Right ventricle myocardium superior (tissue), 1 donor: ENCODE results near the gene BRD9. TPM values are rescaled to one million over a fixed set of nuclear protein-coding genes. Genes with fewer than 3 reads are reported as not detected.
"Not testable (repeated sequence)": the region's sequence is repeated elsewhere in the genome, so short reads cannot be mapped to it uniquely, and the experiment has no call there.

Source experiments
- ATAC-seq: fragments of 200-7000 bp; cut with Tn5 transposase; one replicate; pipeline ENCODE4 v1.9.1; 2020; ENCODE audit warnings: mild to moderate bottlenecking; ENCODE audit not compliant: poor library complexity
- DNase-seq: peaks from one replicate; pipeline ENCODE4 v3.0.0-alpha.2; 2020
- intact Hi-C: fragments of 100-400 bp; cut with DNase I; formaldehyde crosslinking; loops from one replicate; pipeline ENCODE4 v1.11.2; 2022
- long read RNA-seq: library from polyadenylated mRNA; unstranded; transcript quantifications from one replicate; pipeline ENCODE4 v2.0.0, GENCODE V29; 2021
- total RNA-seq: library from RNA; stranded (reverse); fragmentation: NEBNext Ultra II Directional; extraction: Animal tissue kit (Norgen Biotek cat#: 25700); gene quantifications from one replicate; pipeline ENCODE4 v1.2.1, GENCODE V29; 2021
- donor health status: DM: no; HTN: yes; CAD: no; lungs with severe emphysema.

BRD9 gene
- total RNA-seq = 28.0 TPM
- long read RNA-seq, transcript BRD9-202 (16 exons, 2,156 nt) = major isoform, 18 of 41 reads
- long read RNA-seq, partial matches to known transcripts = 1 of 41 reads
- long read RNA-seq, other reads (novel, unspliced or antisense) = 21 of 41 reads

DNA sequence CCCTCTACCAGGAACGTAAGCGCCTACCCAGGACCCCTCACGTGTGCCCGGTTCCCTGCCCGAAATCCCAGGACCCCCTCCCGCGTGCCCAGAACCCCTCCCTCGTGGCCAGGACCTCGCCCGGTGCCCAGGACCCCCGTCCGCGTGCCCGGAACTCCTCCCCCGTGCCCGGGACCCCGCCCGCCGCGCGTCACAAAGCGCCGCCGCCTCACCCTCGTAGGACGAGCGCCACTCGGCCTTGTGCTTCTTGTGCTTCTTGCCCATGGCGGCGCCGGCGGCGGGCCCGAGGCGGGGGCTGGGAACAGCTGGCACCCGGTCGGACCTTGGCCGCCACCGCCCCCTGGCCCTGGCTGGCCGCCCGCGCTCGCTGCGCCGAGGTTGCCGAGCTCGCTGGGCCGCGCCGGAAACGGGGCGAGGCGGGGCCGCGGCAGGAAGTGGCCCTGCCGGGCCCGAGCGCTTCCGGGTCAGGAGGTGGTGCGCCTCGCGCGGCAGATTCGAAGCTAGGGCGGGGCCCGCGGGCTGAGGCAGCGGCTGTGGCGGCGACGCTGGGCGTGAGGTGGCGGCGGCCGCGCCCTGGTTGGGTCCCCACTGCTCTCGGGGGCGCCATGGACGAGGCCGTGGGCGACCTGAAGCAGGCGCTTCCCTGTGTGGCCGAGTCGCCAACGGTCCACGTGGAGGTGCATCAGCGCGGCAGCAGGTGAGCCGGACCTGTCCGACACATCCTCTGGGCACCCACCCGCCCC lies at the start of gene BRD9, which contains the start of gene TRIP13:
Gene BRD9 (minus strand): TSS at position 408 of the 743 bp plus-strand sequence. CDS start 144 bp downstream, at position 264.
Gene TRIP13 (plus strand): TSS at position 491 of the 743 bp plus-strand sequence. CDS start 115 bp downstream, at position 606.
- peak; percentile 98 for ATAC-seq
- peak; percentile 89 for DNase-seq
- intact Hi-C loops = no loop called here

GRCh38 chr5:940741-941140 lies 48.1 kb upstream of the BRD9 start:
- ATAC-seq, intact Hi-C loops, DNase-seq: not testable (repeated sequence)

GRCh38 chr5:939368-939767 lies 46.8 kb upstream of the BRD9 start:
- intact Hi-C loops = no loop called here
- DNase-seq = no peak
- ATAC-seq = no peak

DNA sequence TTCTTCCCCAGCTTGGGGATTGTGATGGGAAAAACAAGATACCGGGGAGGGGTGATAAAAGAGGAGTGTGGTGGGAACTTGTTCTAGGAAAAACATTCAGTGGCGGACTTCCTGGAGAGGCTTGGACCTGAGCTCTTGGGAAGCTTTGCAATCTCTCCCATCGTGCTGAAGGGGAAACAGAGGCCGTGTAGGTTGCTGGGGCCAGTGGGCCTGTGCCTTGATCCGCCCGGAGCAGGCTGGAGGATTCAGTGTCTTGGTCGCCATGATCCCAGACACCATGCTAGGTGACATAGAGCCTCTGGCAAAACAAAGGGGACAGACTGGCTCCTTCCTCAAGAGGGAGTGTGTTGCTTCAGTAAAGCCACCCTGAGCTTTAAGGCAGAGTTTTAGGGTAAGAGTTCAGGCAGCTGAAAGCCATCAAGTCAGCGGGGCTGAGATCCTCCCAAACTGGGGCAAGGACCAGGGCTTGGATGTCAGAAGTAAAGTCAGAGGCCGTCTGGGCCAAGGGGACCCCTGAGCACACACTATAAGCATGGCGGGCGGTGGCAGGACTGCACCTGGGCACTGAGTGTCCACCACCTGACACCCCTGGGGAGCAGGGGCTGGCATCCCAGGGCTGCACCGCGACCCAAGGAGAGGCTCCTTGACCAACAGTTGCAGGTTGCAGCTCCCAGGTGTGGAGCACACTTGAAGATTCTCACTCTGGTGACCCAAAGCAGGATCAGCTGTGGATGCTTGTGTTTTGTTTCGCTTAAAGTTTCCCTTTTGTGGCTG lies 44.7 kb upstream of the BRD9 start:
- intact Hi-C loops = no loop called here
- ATAC-seq (no peak), DNase-seq (no peak)

DNA sequence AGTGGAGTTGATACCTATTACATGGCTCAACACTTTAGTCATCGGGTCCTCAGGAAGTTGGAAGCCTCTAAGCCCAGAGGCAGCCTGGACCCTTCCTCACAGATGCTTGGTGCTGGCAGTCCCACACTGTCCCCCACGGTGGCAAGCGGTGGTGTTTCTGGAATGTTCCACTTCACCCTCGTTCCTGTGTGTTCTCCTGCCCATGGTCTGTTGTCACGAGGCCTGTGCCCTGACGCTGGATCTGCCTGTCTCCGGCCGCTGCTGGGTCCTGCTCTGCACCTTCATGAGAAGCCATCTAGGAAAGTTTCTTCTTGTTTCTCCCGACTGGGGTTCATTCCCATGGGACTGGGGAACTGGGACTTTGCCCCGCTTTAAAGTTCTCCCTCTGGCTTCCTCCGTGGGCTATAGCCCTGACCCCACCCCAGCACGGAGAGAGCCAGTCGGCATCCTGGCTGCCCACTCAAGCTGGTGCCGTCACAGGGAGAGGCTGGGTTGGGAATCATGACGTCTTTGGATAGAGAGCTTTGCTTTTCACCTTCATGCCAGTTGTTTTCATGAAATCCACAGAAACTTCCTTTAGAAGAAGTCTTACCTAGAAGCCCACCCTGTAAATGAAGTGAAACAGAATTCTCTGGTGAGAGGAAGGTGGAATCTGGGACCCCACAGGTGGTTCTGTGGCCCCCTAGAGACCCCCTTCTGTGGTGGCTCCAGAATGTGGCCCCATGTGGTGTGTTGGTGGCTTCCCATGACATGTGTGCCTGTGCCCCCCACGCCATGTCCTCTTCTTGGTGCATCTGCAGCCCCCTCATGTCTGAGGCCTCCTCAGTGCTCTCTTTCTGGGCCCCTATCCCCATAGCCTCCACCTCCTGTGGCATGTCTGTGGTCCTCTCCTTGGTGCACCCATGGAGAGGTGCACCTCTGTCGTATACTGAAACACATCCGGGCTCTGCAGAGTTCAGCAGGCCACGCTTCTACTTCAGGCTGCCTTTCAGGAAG lies 43.8 kb upstream of the BRD9 start:
- DNase-seq (no peak), ATAC-seq (no peak)
- intact Hi-C loops = no loop called here

- ATAC-seq (no peak), DNase-seq (no peak)
- intact Hi-C loops = no loop called here
Measured at GRCh38 chr5:935510-936084, 43.0 kb upstream of the BRD9 start.

DNA sequence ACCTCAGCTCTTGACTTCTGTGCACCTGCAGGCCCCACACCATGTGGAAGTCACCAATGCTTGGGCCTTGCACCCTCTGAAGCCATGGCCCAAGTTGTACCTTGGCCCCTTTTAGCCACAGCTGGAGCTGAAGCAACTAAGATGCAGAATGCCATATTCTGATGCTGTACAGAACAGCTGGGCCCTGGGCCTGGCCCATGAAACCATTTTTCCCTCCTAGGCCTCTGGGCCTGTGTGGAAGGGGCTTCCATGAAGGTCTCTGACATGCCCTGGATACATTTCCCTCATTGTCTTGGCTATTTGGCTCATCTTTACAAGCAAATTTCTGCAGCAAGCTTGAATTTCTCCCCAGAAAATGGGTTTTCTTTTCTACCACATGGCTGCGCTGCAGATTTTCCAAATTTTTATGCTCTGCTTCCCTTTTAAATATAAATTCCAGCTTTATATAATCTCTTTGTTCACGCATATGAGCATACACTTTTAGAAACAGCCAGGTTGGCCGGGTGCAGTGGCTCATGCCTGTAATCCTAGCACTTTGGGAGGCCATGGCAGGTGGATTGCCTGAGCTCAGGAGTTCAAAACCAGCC lies 41.9 kb upstream of the BRD9 start:
- intact Hi-C loops, ATAC-seq, DNase-seq: not testable (repeated sequence)

- ATAC-seq, intact Hi-C loops, DNase-seq: not testable (repeated sequence)
Measured at GRCh38 chr5:933951-934350, 41.4 kb upstream of the BRD9 start.

DNA sequence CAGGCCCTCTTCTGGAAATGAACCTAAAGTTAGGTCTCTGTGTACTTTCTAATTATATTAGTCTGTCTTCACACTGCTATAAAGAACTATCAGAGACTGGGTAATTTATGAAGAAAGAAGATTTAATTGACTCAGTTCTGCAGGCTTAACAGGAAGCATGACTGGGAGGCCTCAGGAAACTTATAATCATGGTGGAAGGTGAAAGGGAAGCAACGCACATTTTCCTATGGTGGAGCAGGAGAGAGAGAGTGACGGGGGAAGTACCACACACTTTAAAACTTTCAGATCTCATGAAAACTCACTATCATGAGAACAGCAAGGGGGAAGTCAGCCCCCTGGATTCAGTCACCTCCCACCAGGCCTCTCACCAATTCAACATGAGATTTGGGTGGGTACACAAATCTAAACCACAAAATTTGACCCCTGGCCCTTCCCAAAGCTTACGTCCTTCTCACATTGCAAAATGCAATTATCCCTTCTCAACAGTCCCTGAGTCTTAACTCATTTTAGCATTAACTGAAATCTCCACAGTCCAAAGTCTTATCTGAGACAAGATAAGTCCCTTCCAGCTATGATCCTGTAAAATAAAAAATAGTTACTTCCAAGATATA lies 40.8 kb upstream of the BRD9 start:
- ATAC-seq = peak; percentile 31
- no peak for DNase-seq
- intact Hi-C loops = no loop called here

- peak; percentile 74 for ATAC-seq
- DNase-seq = no peak
- intact Hi-C loops = no loop called here
Measured at GRCh38 chr5:932628-933250, 40.1 kb upstream of the BRD9 start.

GRCh38 chr5:932151-932627 lies 39.6 kb upstream of the BRD9 start:
- intact Hi-C loops = no loop called here
- DNase-seq (no peak), ATAC-seq (no peak)

GRCh38 chr5:931570-932145 lies 39.1 kb upstream of the BRD9 start:
- DNase-seq (no peak), ATAC-seq (no peak)
- intact Hi-C loops = no loop called here

DNA sequence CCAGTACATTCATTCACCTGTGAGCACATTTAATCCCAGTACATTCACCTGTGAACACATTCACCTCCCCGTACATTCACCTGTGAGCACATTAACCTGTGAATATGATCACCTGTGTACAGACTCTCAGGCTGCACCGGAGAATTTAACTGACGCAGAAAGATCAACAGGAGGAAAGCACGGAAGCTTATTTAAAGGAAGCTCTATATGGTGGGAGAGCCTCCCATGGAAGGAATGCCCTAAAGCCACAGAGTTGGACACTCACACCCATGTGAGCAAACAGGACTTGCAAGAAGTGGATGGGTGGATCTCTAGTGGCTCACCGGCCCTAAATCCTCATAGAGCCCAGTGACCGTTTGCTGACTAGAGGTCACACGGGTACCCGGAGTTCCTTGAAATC lies 38.3 kb upstream of the BRD9 start:
- intact Hi-C loops = no loop called here
- ATAC-seq (no peak), DNase-seq (no peak)

DNA sequence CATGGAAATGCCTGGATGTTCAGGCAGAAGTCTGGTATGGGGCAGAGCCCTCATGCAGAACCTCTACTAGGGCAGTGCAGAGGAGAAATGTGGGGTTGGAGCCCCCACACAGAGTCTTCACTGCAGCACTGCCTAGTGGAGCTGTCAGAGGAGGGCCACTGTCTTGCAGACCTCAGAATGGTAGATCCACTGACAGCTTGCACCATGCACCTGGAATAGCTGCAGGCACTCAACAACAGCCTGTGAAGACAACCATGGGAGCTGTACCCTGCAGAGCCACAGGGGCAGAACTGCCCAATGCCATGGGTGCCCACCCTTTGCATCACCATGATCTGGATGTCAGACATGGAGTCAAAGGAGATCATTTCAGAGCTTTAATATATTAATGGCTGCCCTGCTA lies 37.0 kb upstream of the BRD9 start:
- intact Hi-C loops = no loop called here

GRCh38 chr5:929182-929581 lies 36.6 kb upstream of the BRD9 start:
- DNase-seq, ATAC-seq, intact Hi-C loops: not testable (repeated sequence)

More for the DNA sequence above, 37.0 kb upstream of the BRD9 start:
- DNase-seq = no peak
- ATAC-seq = no peak

GRCh38 chr5:927172-928015 lies 34.8 kb upstream of the BRD9 start:
- ATAC-seq = no peak

More at GRCh38 chr5:927172-928015, 34.8 kb upstream of the BRD9 start:
- DNase-seq = no peak
- intact Hi-C loops = no loop called here
